ENCODE results near the gene CLDN11.

CLDN11 gene

GRCh38 chr3:170473358-170473757 lies 54.7 kb downstream of the CLDN11 start:
- DNase-seq: no peak

- no peak for DNase-seq
Observed at GRCh38 chr3:170475092-170475685, 56.5 kb downstream of the CLDN11 start.

GRCh38 chr3:170476291-170476690 lies 57.6 kb downstream of the CLDN11 start:
- no peak for DNase-seq

GRCh38 chr3:170477395-170477794 lies 58.7 kb downstream of the CLDN11 start:
- no peak for DNase-seq

- no peak for DNase-seq
Observed at GRCh38 chr3:170480111-170480510, 61.4 kb downstream of the CLDN11 start.

GRCh38 chr3:170482199-170482598 lies 63.5 kb downstream of the CLDN11 start:
- DNase-seq: no peak

- no peak for DNase-seq
Observed at GRCh38 chr3:170483485-170484262, 65.0 kb downstream of the CLDN11 start.
